Neural cell (in vitro differentiated cells): ENCODE data around the gene DUSP18. TPM values are rescaled to one million over a fixed set of nuclear protein-coding genes. Genes with fewer than 3 reads are reported as not detected.
"Not testable (repeated sequence)": the region's sequence is repeated elsewhere in the genome, so short reads cannot be mapped to it uniquely, and the experiment has no call there.

ENCODE experiments used
- H2AFZ ChIP-seq: fragments of 200-600, 300-800 bp; sonication (generic), shearing (Covaris generic); 2 replicates; pipeline ENCODE4 v1.6.0; 2014; ENCODE audit warnings: low read depth, mild to moderate bottlenecking, antibody characterized with exemption, low read length, moderate library complexity
- H3F3A ChIP-seq: fragments of 200-600 bp; shearing (Covaris generic); 2 replicates; pipeline ENCODE4 v1.6.1; 2016; ENCODE audit warnings: mild to moderate bottlenecking, moderate library complexity, mixed read lengths, antibody characterized with exemption, low read length; ENCODE audit not compliant: insufficient read depth, poor library complexity, severe bottlenecking
- H3K27ac ChIP-seq: fragments of 200-600, 300-800 bp; sonication (generic), shearing (Covaris generic); 2 replicates; pipeline ENCODE4 v1.5.1; 2014; ENCODE audit warnings: mild to moderate bottlenecking, low read length, moderate library complexity
- H3K27me3 ChIP-seq: fragments of 300-800, 200-600 bp; sonication (generic), shearing (Covaris generic); 2 replicates; pipeline ENCODE4 v1.6.0; 2014; ENCODE audit warnings: mild to moderate bottlenecking, low read depth, low read length, moderate library complexity; ENCODE audit not compliant: insufficient read depth
- H3K36me3 ChIP-seq: fragments of 300-800, 200-600 bp; sonication (generic), shearing (Covaris generic); 2 replicates; pipeline ENCODE4 v1.5.1; 2014; ENCODE audit warnings: mild to moderate bottlenecking, antibody characterized with exemption, low read length, moderate library complexity; ENCODE audit not compliant: insufficient read depth
- H3K4me2 ChIP-seq: fragments of 300-800, 200-600 bp; sonication (generic), shearing (Covaris generic); 2 replicates; pipeline ENCODE4 v1.6.0; 2014; ENCODE audit warnings: mild to moderate bottlenecking, low read length
- H3K4me3 ChIP-seq: fragments of 300-800, 200-600 bp; sonication (generic), shearing (Covaris generic); 2 replicates; pipeline ENCODE4 v1.5.1; 2014; ENCODE audit warnings: mild to moderate bottlenecking, low read length, moderate library complexity
- H3K79me2 ChIP-seq: fragments of 200-600 bp; shearing (Covaris generic); replicated peaks from 2 replicates; pipeline ENCODE4 v1.6.0; 2014; ENCODE audit warnings: mild to moderate bottlenecking, low read length, moderate library complexity; ENCODE audit not compliant: insufficient read depth
- H3K9ac ChIP-seq: fragments of 300-800, 200-600 bp; sonication (generic), shearing (Covaris generic); 2 replicates; pipeline ENCODE4 v1.6.1; 2016; ENCODE audit warnings: mild to moderate bottlenecking, low read length, mixed read lengths
- H3K9me2 ChIP-seq: fragments of 200-600 bp; shearing (Covaris generic); 2 replicates; pipeline ENCODE4 v1.6.1; 2016; ENCODE audit warnings: mild to moderate bottlenecking, low read length, mixed read lengths; ENCODE audit not compliant: insufficient read depth
- H3K9me3 ChIP-seq: fragments of 200-600, 300-800 bp; sonication (generic), shearing (Covaris generic); 2 replicates; pipeline ENCODE4 v1.6.1; 2016; ENCODE audit warnings: mild to moderate bottlenecking, mixed run types, low read length, moderate library complexity, mixed read lengths
- H4K20me1 ChIP-seq: fragments of 200-600 bp; shearing (Covaris generic); 2 replicates; pipeline ENCODE4 v1.6.1; 2016; ENCODE audit warnings: mild to moderate bottlenecking, mixed run types; ENCODE audit not compliant: insufficient read depth
- CTCF ChIP-seq: fragments of 450-650 bp; IDR thresholded peaks from 2 replicates; pipeline ENCODE4 v1.5.1; 2014; ENCODE audit warnings: antibody characterized with exemption, mild to moderate bottlenecking, moderate library complexity; ENCODE audit not compliant: poor library complexity, severe bottlenecking
- EP300 ChIP-seq: fragments of 450-650 bp; conservative IDR thresholded peaks from 2 replicates; pipeline ENCODE4 v1.6.1; 2014; ENCODE audit warnings: antibody characterized with exemption, mild to moderate bottlenecking, moderate library complexity; ENCODE audit not compliant: poor library complexity, severe bottlenecking
- EZH2 ChIP-seq: fragments of 200-600, 300-800 bp; shearing (Covaris generic), sonication (generic); IDR thresholded peaks from 2 replicates; pipeline ENCODE4 v1.6.1; 2014; ENCODE audit warnings: antibody characterized with exemption, low read length, borderline replicate concordance, mild to moderate bottlenecking; ENCODE audit not compliant: insufficient read depth, poor library complexity, severe bottlenecking
- MXI1 ChIP-seq: fragments of 450-650 bp; conservative IDR thresholded peaks from 2 replicates; pipeline ENCODE4 v1.6.1; 2014; ENCODE audit warnings: antibody characterized with exemption, mild to moderate bottlenecking; ENCODE audit not compliant: poor library complexity, severe bottlenecking
- POLR2AphosphoS5 ChIP-seq: IDR thresholded peaks from 2 replicates; pipeline ENCODE4 v1.6.1; 2012
- RAD21 ChIP-seq: fragments of 450-650 bp; conservative IDR thresholded peaks from 2 replicates; pipeline ENCODE4 v1.6.1; 2014; ENCODE audit warnings: antibody characterized with exemption, mild to moderate bottlenecking, moderate library complexity
- REST ChIP-seq: IDR thresholded peaks from 2 replicates; pipeline ENCODE4 v1.6.1; 2012; ENCODE audit warnings: borderline replicate concordance
- SMC3 ChIP-seq: fragments of 450-650 bp; conservative IDR thresholded peaks from 2 replicates; pipeline ENCODE4 v1.6.1; 2014; ENCODE audit warnings: antibody characterized with exemption, mild to moderate bottlenecking, moderate library complexity; ENCODE audit not compliant: poor library complexity
- TAF1 ChIP-seq: IDR thresholded peaks from 2 replicates; pipeline ENCODE4 v1.6.1; 2012; ENCODE audit warnings: low read depth
- polyA plus RNA-seq: library from polyadenylated mRNA; depleted of rRNA; stranded (reverse); fragments of >200 nt; gene quantifications from 2 replicates; pipeline ENCODE4 v1.2.3, GENCODE V29; 2014

The DUSP18 gene
- polyA plus RNA-seq, 1 donor from 2014 or later = 18.6 TPM

- Histone ChIP-seq H3K4me2 (no peak overlapping the region), H3K27me3 (no peaks in the 10 kb centered on the region), H3K9me3 (peaks cover 5% of the 10 kb centered on the region), H3K4me3 (no peak overlapping the region), H3K9me2 (no peaks in the 10 kb centered on the region), H4K20me1 (no peaks in the 10 kb centered on the region), H3K36me3 (no peaks in the 10 kb centered on the region), H3F3A (no peaks in the 10 kb centered on the region), H3K79me2 (no peaks in the 10 kb centered on the region), H3K27ac (no peak overlapping the region), H2AFZ (no peak overlapping the region), H3K9ac (no peak overlapping the region)
- TF ChIP-seq POLR2AphosphoS5 (no peak), SMC3 (no peak), EZH2 (no peak), CTCF (no peak), RAD21 (no peak), REST (no peak), MXI1 (no peak), EP300 (no peak), TAF1 (no peak)
Measured at GRCh38 chr22:30712094-30712493, 44.4 kb upstream of the DUSP18 start.

GRCh38 chr22:30709980-30710379 lies 42.3 kb upstream of the DUSP18 start:
- H3K9ac ChIP-seq, H3K9me3 ChIP-seq, H3K27ac ChIP-seq, H2AFZ ChIP-seq, H3K79me2 ChIP-seq, H3K4me3 ChIP-seq, H3F3A ChIP-seq, H3K4me2 ChIP-seq, H3K9me2 ChIP-seq, H3K36me3 ChIP-seq, H4K20me1 ChIP-seq, H3K27me3 ChIP-seq: not testable (repeated sequence)
